Spleen (tissue), 11 donors: ENCODE data around the gene FAM204A. TPM values are rescaled to one million over a fixed set of nuclear protein-coding genes. Genes with fewer than 3 reads are reported as not detected.

Source experiments
- DNase-seq: peaks from one replicate; pipeline ENCODE4 v3.0.0-alpha.2; 2020
- H3K27ac ChIP-seq, 8 donors: fragments of 200-600 bp; sonication (generic) in 7 of 8; 1 replicate in 4 of 8; 2 replicates in 4 of 8; pipeline versions ENCODE4 v1.5.0 to v1.8.0; 2016 to 2021; ENCODE audit warnings: inconsistent platforms in 4 of 8, mild to moderate bottlenecking in 4 of 8, moderate library complexity in 1 of 8
- H3K27me3 ChIP-seq, 7 donors: fragments of 200-600 bp; sonication (generic) in 6 of 7; replicated peaks in 1 of 7; 1 replicate in 4 of 7; 2 replicates in 3 of 7; pipeline versions ENCODE4 v1.5.0 to v1.8.0; 2016 to 2021; ENCODE audit warnings: inconsistent platforms in 3 of 7, mild to moderate bottlenecking in 1 of 7
- H3K36me3 ChIP-seq, 6 donors: fragments of 200-600 bp; sonication (generic) in 5 of 6; 1 replicate in 4 of 6; 2 replicates in 2 of 6; pipeline versions ENCODE4 v1.5.0 to v1.8.0; 2016 to 2021; ENCODE audit warnings: inconsistent platforms in 2 of 6
- H3K4me1 ChIP-seq, 6 donors: fragments of 200-600 bp; sonication (generic) in 5 of 6; 1 replicate in 3 of 6; 2 replicates in 3 of 6; pipeline versions ENCODE4 v1.5.0 to v1.8.0; 2016 to 2021; ENCODE audit warnings: inconsistent platforms in 3 of 6
- H3K4me3 ChIP-seq, 8 donors: fragments of 200-600 bp; sonication (generic) in 7 of 8; 1 replicate in 4 of 8; 2 replicates in 4 of 8; pipeline versions ENCODE4 v1.5.0 to v1.8.0; 2016 to 2021; ENCODE audit warnings: inconsistent platforms in 4 of 8, mild to moderate bottlenecking in 4 of 8, moderate library complexity in 2 of 8
- H3K9me3 ChIP-seq, 8 donors: fragments of 200-600 bp; sonication (generic) in 7 of 8; 1 replicate in 4 of 8; 2 replicates in 4 of 8; pipeline versions ENCODE4 v1.5.0 to v1.8.0; 2016 to 2021; ENCODE audit warnings: inconsistent platforms in 4 of 8
- POLR2A ChIP-seq, 3 donors: fragments of 450-650 bp; IDR thresholded peaks; one replicate each; pipeline ENCODE4 v1.5.1; 2017; ENCODE audit warnings: antibody characterized with exemption in 3 of 3, mild to moderate bottlenecking in 1 of 3
- POLR2AphosphoS5 ChIP-seq, 3 donors: sonication (generic); formaldehyde crosslinking; IDR thresholded peaks; one replicate each; pipeline ENCODE4 v1.5.1; 2017; ENCODE audit warnings: antibody characterized with exemption in 3 of 3
- WGBS, 5 donors: extraction: QIAGEN DNeasy Blood & Tissue Kit in 3 of 5; methylation state at CpG; one replicate each; pipeline versions ENCODE4 v1.1.5 to v1.1.7; 2013 to 2018; 5-methylcytosine and 5-hydroxymethylcytosine counted together
- intact Hi-C: fragments of 100-400 bp; cut with DNase I; formaldehyde crosslinking; loops from one replicate; pipeline ENCODE4 v1.15.0; 2023; ENCODE audit warnings: low total_unique reads
- polyA plus RNA-seq, 3 donors: library from polyadenylated mRNA; stranded (reverse); fragments of 200-250 nt; gene quantifications; one replicate each; pipeline ENCODE4 v1.2.1, GENCODE V29; 2013
- total RNA-seq, 7 donors: library from RNA; depleted of rRNA in 3 of 7; stranded (reverse); fragments of >200 nt in 3 of 7; fragmentation: NEBNext Ultra II Directional in 4 of 7; extraction: Animal tissue kit (Norgen Biotek cat#: 25700) in 4 of 7; gene quantifications; one replicate each; pipeline versions ENCODE4 v1.1.0 to v1.2.1, GENCODE V29; 2016 to 2021
- TF ChIP-seq, protein P1 (sequence below), 11 experiments: fragments of 200-600 bp in 7 of 11; fragments of 450-650 bp in 4 of 11; sonication (generic) in 4 of 11; IDR thresholded peaks in 8 of 11; conservative IDR thresholded peaks in 3 of 11; 1 replicate in 7 of 11; 2 replicates in 4 of 11; pipeline versions ENCODE4 v1.4.0 to v1.8.0; 2016 to 2021; ENCODE audit warnings: antibody characterized with exemption in 11 of 11, inconsistent platforms in 4 of 11, mild to moderate bottlenecking in 1 of 11
- donor health status: healthy with polysubstance abuse.
- donor health status: DM: no; HTN: no; CAD: no; lungs with moderate emphysema.
- donor health status: DM: no; HTN: no; CAD: no.
- donor health status: Bipolar disorder and iron deficiency.
- donor health status: healthy.
- donor health status: DM: no; HTN: no; CAD: no.
- donor health status: DM: yes; HTN: yes; CAD: no.

Gene FAM204A
- total and polyA plus RNA-seq, 10 donors: 39.5 to 78.2 (median 54.2) TPM

DNA sequence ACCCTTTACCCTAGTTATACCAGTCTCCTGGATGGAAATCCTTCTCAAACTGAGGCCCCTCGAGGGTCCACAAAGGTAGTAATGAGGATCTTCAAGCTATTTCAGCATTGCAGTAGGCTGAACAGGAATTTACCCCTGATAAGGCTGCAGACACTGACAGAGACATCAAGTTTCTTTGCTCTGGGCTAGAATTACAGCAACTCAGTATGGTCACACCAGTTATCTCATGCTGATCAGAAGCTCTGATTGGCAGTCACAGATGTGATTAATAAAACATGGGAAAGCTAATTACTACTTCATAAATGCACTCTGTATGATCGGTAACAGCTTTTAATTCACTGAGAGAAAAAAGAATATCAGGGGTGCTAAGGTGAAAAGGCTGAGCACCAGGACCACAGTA, 30.6 kb downstream of the FAM204A start:
- 84 to 96% (median 90%) methylated on average over 2 of the region's 2 CpGs for WGBS, 5 donors
- H3K4me1 ChIP-seq: no peaks in the 10 kb centered on the region
- H3K36me3 ChIP-seq: peaks cover 3 to 99% (median 51%) of the 10 kb centered on the region in 6 donors

DNA sequence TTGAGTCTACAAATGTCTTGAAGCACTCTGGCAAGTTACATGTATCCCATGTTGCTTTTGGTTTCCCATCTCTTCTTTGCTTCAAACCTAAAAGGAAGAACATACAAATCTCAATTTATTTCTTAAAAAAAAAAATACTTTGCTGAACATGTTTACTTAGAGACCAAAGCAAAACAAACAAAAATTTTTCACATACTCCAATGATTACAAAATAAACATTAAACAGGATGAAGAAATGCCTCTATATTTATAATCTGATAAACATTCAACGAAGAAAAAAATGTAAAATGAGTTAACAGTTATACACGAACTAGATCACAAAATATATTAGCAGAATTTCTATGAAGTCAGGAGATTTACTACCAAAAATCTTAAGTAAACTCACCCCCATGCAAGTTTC, 31.3 kb downstream of the FAM204A start:
- DNase-seq: no peak
- no peak overlapping the region for H3K4me3 ChIP-seq
- no peak for TF ChIP-seq POLR2AphosphoS5 (IDR thresholded peaks at IDR 0.05)
- TF ChIP-seq, protein P1, sequence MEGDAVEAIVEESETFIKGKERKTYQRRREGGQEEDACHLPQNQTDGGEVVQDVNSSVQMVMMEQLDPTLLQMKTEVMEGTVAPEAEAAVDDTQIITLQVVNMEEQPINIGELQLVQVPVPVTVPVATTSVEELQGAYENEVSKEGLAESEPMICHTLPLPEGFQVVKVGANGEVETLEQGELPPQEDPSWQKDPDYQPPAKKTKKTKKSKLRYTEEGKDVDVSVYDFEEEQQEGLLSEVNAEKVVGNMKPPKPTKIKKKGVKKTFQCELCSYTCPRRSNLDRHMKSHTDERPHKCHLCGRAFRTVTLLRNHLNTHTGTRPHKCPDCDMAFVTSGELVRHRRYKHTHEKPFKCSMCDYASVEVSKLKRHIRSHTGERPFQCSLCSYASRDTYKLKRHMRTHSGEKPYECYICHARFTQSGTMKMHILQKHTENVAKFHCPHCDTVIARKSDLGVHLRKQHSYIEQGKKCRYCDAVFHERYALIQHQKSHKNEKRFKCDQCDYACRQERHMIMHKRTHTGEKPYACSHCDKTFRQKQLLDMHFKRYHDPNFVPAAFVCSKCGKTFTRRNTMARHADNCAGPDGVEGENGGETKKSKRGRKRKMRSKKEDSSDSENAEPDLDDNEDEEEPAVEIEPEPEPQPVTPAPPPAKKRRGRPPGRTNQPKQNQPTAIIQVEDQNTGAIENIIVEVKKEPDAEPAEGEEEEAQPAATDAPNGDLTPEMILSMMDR (IDR thresholded peaks at IDR 0.05 in 8 of 11, conservative IDR thresholded peaks at IDR 0.05 in 3 of 11): no peak
- TF ChIP-seq POLR2A (IDR thresholded peaks at IDR 0.05): no peak
- no peak overlapping the region for H3K27ac ChIP-seq
- no peaks in the 10 kb centered on the region for H3K4me1 ChIP-seq
- H3K9me3 ChIP-seq: no peaks in the 10 kb centered on the region
- no peaks in the 10 kb centered on the region for H3K27me3 ChIP-seq
- H3K36me3 ChIP-seq: peaks cover 3 to 99% (median 55%) of the 10 kb centered on the region in 6 donors
- intact Hi-C loops: no loop called here
- 80 to 88% (median 85%) methylated on average over 2 of the region's 2 CpGs for WGBS, 5 donors

More for the DNA sequence above, 30.6 kb downstream of the FAM204A start:
- intact Hi-C loops: no loop called here
- TF ChIP-seq POLR2AphosphoS5 (IDR thresholded peaks at IDR 0.05) (no peak), POLR2A (IDR thresholded peaks at IDR 0.05) (no peak)
- TF ChIP-seq, protein P1 (IDR thresholded peaks at IDR 0.05 in 8 of 11, conservative IDR thresholded peaks at IDR 0.05 in 3 of 11): no peak
- no peak overlapping the region for H3K4me3 ChIP-seq
- H3K9me3 ChIP-seq: no peaks in the 10 kb centered on the region
- no peaks in the 10 kb centered on the region for H3K27me3 ChIP-seq
- DNase-seq: no peak
- no peak overlapping the region for H3K27ac ChIP-seq

DNA sequence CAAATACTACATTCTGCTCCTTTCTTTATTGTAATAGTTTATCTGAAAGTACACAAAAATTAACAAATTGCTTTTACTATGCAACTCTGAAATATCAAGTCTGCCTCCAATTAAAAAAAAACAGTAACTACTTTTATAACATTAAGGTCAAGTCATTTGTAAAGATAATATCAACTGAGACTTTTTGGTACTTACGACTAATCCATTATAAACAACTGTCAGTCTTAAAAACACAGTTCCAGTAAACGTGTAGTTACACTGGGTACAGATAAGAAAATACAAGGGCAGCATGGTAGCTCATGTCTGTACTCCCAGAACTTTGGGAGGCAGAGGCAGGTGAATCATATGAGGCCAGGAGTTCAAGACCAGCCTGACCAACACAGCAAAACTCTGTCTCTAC, 32.2 kb downstream of the FAM204A start:
- peaks cover 3 to 100% (median 58%) of the 10 kb centered on the region in 6 donors for H3K36me3 ChIP-seq
- H3K27me3 ChIP-seq: no peaks in the 10 kb centered on the region
- TF ChIP-seq, protein P1 (IDR thresholded peaks at IDR 0.05 in 8 of 11, conservative IDR thresholded peaks at IDR 0.05 in 3 of 11): no peak
- no peak for TF ChIP-seq POLR2A (IDR thresholded peaks at IDR 0.05)
- no peak overlapping the region for H3K4me3 ChIP-seq
- H3K4me1 ChIP-seq: no peaks in the 10 kb centered on the region
- no peaks in the 10 kb centered on the region for H3K9me3 ChIP-seq
- intact Hi-C loops: no loop called here
- no peak overlapping the region for H3K27ac ChIP-seq
- no peak for DNase-seq
- WGBS, 5 donors: 76 to 88% (median 83%) methylated on average over 2 of the region's 2 CpGs

DNA sequence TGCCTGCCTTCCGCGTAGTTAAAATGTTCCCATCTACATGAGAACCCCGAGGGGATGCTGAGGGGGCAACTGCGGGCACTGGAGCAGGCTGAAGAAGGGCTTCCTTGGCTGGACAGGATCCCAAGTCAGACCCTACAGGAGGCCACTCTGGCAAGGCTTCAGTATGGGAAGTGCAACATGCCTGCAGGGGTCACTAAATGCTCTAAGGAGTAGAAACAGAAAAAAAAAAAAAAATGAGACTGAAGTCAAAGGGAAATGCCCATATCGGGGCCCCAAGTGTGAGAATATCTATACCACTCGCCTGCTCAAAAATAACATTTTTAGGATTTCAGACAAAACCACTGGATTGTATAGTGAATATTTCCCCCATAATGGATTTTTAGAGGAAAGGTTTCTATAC, 33.5 kb downstream of the FAM204A start:
- Histone ChIP-seq H3K9me3 (no peaks in the 10 kb centered on the region), H3K27ac (no peak overlapping the region), H3K27me3 (no peaks in the 10 kb centered on the region), H3K4me1 (no peaks in the 10 kb centered on the region), H3K4me3 (no peak overlapping the region), H3K36me3 (peaks cover 3 to 95% (median 53%) of the 10 kb centered on the region in 6 donors)
- no peak for DNase-seq
- intact Hi-C loops: no loop called here
- TF ChIP-seq, protein P1 (IDR thresholded peaks at IDR 0.05 in 8 of 11, conservative IDR thresholded peaks at IDR 0.05 in 3 of 11): no peak
- no peak for TF ChIP-seq POLR2AphosphoS5 (IDR thresholded peaks at IDR 0.05)
- no peak for TF ChIP-seq POLR2A (IDR thresholded peaks at IDR 0.05)
- WGBS, 5 donors: 91 to 97% (median 96%) methylated on average over 6 of the region's 6 CpGs
